CD4-positive, alpha-beta T cell (primary cell): Measurements from ENCODE around the gene B4GALT4. TPM values are rescaled to one million over a fixed set of nuclear protein-coding genes. Genes with fewer than 3 reads are reported as not detected.

ENCODE experiments used
- ATAC-seq: fragments of 200-7000 bp; cut with Tn5 transposase; one replicate; pipeline ENCODE4 v1.10.0; 2022; ENCODE audit warnings: mild to moderate bottlenecking; ENCODE audit not compliant: poor library complexity
- CTCF ChIA-PET: fragments of 350-600 bp; sonication (Branson Sonifier 250); formaldehyde crosslinking; loops from one replicate; lab custom pipeline; 2021; ENCODE audit warnings: antibody characterized with exemption, inconsistent platforms; lab: Charles Lee
- POLR2A ChIA-PET: fragments of 350-600 bp; sonication (Branson Sonifier 250); formaldehyde crosslinking; loops from one replicate; lab custom pipeline; 2021; ENCODE audit warnings: antibody characterized with exemption, inconsistent platforms; lab: Charles Lee
- DNase-seq, 14 experiments: peaks; one replicate each; pipeline ENCODE4 v3.0.0-alpha.2; 2013 to 2020; ENCODE audit warnings: mixed read lengths in 2 of 14
- H3K27ac ChIP-seq, 2 donors: one replicate each; pipeline versions ENCODE4 v1.5.1 to v1.7.0; 2013; ENCODE audit warnings: low read length in 2 of 2, low read depth in 1 of 2, mild to moderate bottlenecking in 1 of 2
- H3K27me3 ChIP-seq, 2 experiments: 1 replicate in 1 of 2; 2 replicates in 1 of 2; pipeline versions ENCODE4 v1.6.1 to v1.7.0; 2013; ENCODE audit warnings: low read length in 2 of 2, control low read depth in 1 of 2, mild to moderate bottlenecking in 1 of 2, moderate library complexity in 1 of 2; ENCODE audit not compliant: insufficient read depth in 2 of 2, control insufficient read depth in 1 of 2
- H3K36me3 ChIP-seq: one replicate; pipeline ENCODE4 v1.6.1; 2013; ENCODE audit warnings: low read length, control low read depth; ENCODE audit not compliant: insufficient read depth
- H3K4me1 ChIP-seq: one replicate; pipeline ENCODE4 v1.6.1; 2013; ENCODE audit warnings: low read length, control low read depth; ENCODE audit not compliant: insufficient read depth
- H3K4me3 ChIP-seq: one replicate; pipeline ENCODE4 v1.5.1; 2013; ENCODE audit warnings: mild to moderate bottlenecking, low read length, moderate library complexity
- H3K9me3 ChIP-seq, 2 experiments: 1 replicate in 1 of 2; 2 replicates in 1 of 2; pipeline versions ENCODE4 v1.6.1 to v1.7.0; 2013; ENCODE audit warnings: low read length in 2 of 2, mild to moderate bottlenecking in 2 of 2, control low read depth in 1 of 2, moderate library complexity in 1 of 2; ENCODE audit not compliant: control insufficient read depth in 1 of 2, insufficient read depth in 1 of 2
- H3K27ac Mint-ChIP-seq: one replicate; pipeline ENCODE4 v1.8.0; 2020; ENCODE audit warnings: mixed read lengths
- H3K27me3 Mint-ChIP-seq: one replicate; pipeline ENCODE4 v1.8.0; 2021; ENCODE audit warnings: mixed read lengths
- H3K36me3 Mint-ChIP-seq: one replicate; pipeline ENCODE4 v1.8.0; 2021; ENCODE audit warnings: low read depth, mixed read lengths
- H3K4me1 Mint-ChIP-seq: one replicate; pipeline ENCODE4 v1.8.0; 2021; ENCODE audit warnings: low read depth, mixed read lengths
- H3K4me3 Mint-ChIP-seq: one replicate; pipeline ENCODE4 v1.8.0; 2020; ENCODE audit warnings: mild to moderate bottlenecking, mixed read lengths
- H3K9me3 Mint-ChIP-seq: one replicate; pipeline ENCODE4 v1.8.0; 2020; ENCODE audit warnings: mixed read lengths
- CTCF ChIP-seq: fragments of 200-600 bp; IDR thresholded peaks from one replicate; pipeline ENCODE4 v1.8.0; 2022; ENCODE audit warnings: antibody characterized with exemption, mild to moderate bottlenecking
- intact Hi-C, 2 experiments: fragments of 100-400 bp; cut with DNase I in 1 of 2; cut with micrococcal nuclease in 1 of 2; formaldehyde crosslinking; loops; one replicate each; pipeline versions ENCODE4 v1.15.1 to v1.9.0; 2023 to 2025; cut with DNase I, micrococcal nuclease
- total RNA-seq, 174 experiments: library from RNA in 2 of 174; stranded (reverse) in 2 of 174; gene quantifications; one replicate each; pipeline ENCODE4 v1.2.3 and lab custom pipeline; 2021 to 2026

Gene B4GALT4
- total RNA-seq, 2 experiments from 2014 or later, result 26.2 to 29.5 TPM

- H3K4me1 ChIP-seq, result peaks cover 37% of the 10 kb centered on the region
- peak overlapping the region in 1 of 2 donors; percentile 47 for H3K27ac ChIP-seq
- H3K9me3 Mint-ChIP-seq, result peaks cover 2% of the 10 kb centered on the region
- H3K27ac Mint-ChIP-seq, result peak overlapping the region; percentile 80
- peaks cover 89% of the 10 kb centered on the region for H3K4me1 Mint-ChIP-seq
- no peak overlapping the region for H3K4me3 ChIP-seq
- no peaks in the 10 kb centered on the region for H3K9me3 ChIP-seq
- DNase-seq (no peak), ATAC-seq (no peak)
- H3K27me3 Mint-ChIP-seq, result no peaks in the 10 kb centered on the region
- no peak for TF ChIP-seq CTCF
- no peaks in the 10 kb centered on the region for H3K27me3 ChIP-seq
- POLR2A ChIA-PET, result interaction anchor here (0.8 to 4.4 kb wide), 8 partner anchors 9 to 256 kb away, joined by 3 to 27 read pairs (median 3); partner anchors contain the start of genes ARHGAP31, B4GALT4 and TMEM39A
- CTCF ChIA-PET, result interaction anchor here (1.2 to 1.5 kb wide), 2 partner anchors 39 to 146 kb away, joined by 3 read pairs; no protein-coding TSS in a partner anchor
- peaks cover 49% of the 10 kb centered on the region for H3K36me3 Mint-ChIP-seq
- peaks cover 36% of the 10 kb centered on the region for H3K36me3 ChIP-seq
- H3K4me3 Mint-ChIP-seq, result peak overlapping the region; percentile 51
- intact Hi-C loops, result no loop called here
Measured at GRCh38 chr3:119207512-119207875, 33.2 kb downstream of the B4GALT4 start.

- ChIA-PET CTCF (interaction anchor here (1.2 to 1.5 kb wide), 2 partner anchors 40 to 146 kb away, joined by 3 read pairs; no protein-coding TSS in a partner anchor), POLR2A (interaction anchor here (0.6 to 4.4 kb wide), 9 partner anchors 10 to 257 kb away, joined by 3 to 27 read pairs (median 3); partner anchors contain the start of genes ARHGAP31, B4GALT4 and TMEM39A)
- no peak overlapping the region for H3K4me3 ChIP-seq
- DNase-seq (peak in 4 of 14 experiments; percentile 20 to 40 (median 30)), ATAC-seq (peak; percentile 76)
- Mint-ChIP-seq H3K9me3 (peaks cover 2% of the 10 kb centered on the region), H3K27me3 (no peaks in the 10 kb centered on the region), H3K4me3 (peak overlapping the region; percentile 56), H3K4me1 (peaks cover 87% of the 10 kb centered on the region), H3K27ac (peak overlapping the region; percentile 80), H3K36me3 (peaks cover 43% of the 10 kb centered on the region)
- TF ChIP-seq CTCF, result no peak
- H3K36me3 ChIP-seq, result peaks cover 30% of the 10 kb centered on the region
- intact Hi-C loops, result no loop called here
- H3K27ac ChIP-seq, result peak overlapping the region; percentile 26 to 36
- peaks cover 37% of the 10 kb centered on the region for H3K4me1 ChIP-seq
- H3K9me3 ChIP-seq, result no peaks in the 10 kb centered on the region
- no peaks in the 10 kb centered on the region for H3K27me3 ChIP-seq
Measured at GRCh38 chr3:119206611-119207511, 33.8 kb downstream of the B4GALT4 start.

- no peaks in the 10 kb centered on the region for H3K27me3 ChIP-seq
- no peak for ATAC-seq
- DNase-seq, result no peak
- Mint-ChIP-seq H3K27me3 (no peaks in the 10 kb centered on the region), H3K27ac (peak overlapping the region; percentile 80), H3K4me3 (peak overlapping the region; percentile 52), H3K9me3 (peaks cover 2% of the 10 kb centered on the region), H3K36me3 (peaks cover 32% of the 10 kb centered on the region), H3K4me1 (peaks cover 81% of the 10 kb centered on the region)
- no peak for TF ChIP-seq CTCF
- ChIA-PET POLR2A (interaction anchor here (2.1 to 4.4 kb wide), 3 partner anchors 14 to 36 kb away, joined by 5 to 27 read pairs (median 21); partner anchors contain the start of gene B4GALT4), CTCF (no interaction called here)
- intact Hi-C loops, result no loop called here
- no peak overlapping the region for H3K4me3 ChIP-seq
- H3K36me3 ChIP-seq, result peaks cover 18% of the 10 kb centered on the region
- peaks cover 37% of the 10 kb centered on the region for H3K4me1 ChIP-seq
- peak overlapping the region in 1 of 2 donors; percentile 26 for H3K27ac ChIP-seq
- H3K9me3 ChIP-seq, result no peaks in the 10 kb centered on the region
Measured at GRCh38 chr3:119205685-119206084, 35.0 kb downstream of the B4GALT4 start.
